HG03575 (cell line): ENCODE measurements around the gene TMEM168.

Source experiments
- ATAC-seq: cut with Tn5 transposase; IDR thresholded peaks from one replicate; pipeline ENCODE4 v1.9.1; 2021; ENCODE audit not compliant: unreplicated experiment, insufficient number of reproducible peaks, low FRiP score; ENCODE audit errors: extremely low read depth

Gene TMEM168

GRCh38 chr7:112782498-112782897, 7.7 kb downstream of the TMEM168 start:
- peak; percentile 93 for ATAC-seq

DNA sequence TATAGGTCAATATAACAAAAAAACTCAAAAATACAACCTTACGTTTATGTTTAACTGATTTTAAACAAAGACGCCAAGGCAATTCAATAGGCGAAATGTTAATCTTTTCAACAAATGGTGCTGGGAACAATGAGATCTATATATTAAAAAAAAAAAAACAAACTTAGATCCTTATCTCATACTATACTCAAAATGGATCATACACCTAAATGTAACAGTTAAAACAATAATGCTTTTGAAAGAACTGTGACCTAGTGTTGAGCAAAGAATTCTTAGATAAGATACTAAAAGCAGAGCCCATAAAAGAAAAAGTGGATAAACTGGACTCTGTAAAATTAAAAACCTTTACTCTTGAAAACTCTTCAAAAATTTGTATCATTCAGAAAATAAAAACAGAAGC, 8.6 kb downstream of the TMEM168 start:
- ATAC-seq: no peak

DNA sequence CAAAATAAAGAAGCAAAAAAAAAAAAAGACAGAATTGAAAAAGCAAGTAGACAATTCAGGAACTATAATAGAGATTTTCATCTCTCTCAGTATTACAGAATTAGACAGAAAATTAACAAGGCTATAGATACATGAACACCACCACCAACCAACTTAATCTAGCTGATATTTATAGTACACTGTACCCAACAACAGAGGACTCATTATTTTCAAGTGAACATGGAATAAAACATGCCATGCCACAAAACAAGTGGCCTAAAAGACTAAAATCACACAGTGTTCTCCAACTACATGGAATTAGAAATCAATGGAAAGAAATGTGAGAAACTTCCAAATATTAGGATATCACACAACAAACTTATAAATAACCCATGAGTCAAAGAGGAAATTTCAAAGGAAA, 9.1 kb downstream of the TMEM168 start:
- ATAC-seq: no peak

- no peak for ATAC-seq
Measured at GRCh38 chr7:112779667-112780066, 10.5 kb downstream of the TMEM168 start.

GRCh38 chr7:112777406-112777805, 12.8 kb downstream of the TMEM168 start:
- ATAC-seq: no peak

GRCh38 chr7:112771166-112771565, 19.0 kb downstream of the TMEM168 start:
- no peak for ATAC-seq

- ATAC-seq: no peak
Measured at GRCh38 chr7:112770051-112770450, 20.1 kb downstream of the TMEM168 start.

DNA sequence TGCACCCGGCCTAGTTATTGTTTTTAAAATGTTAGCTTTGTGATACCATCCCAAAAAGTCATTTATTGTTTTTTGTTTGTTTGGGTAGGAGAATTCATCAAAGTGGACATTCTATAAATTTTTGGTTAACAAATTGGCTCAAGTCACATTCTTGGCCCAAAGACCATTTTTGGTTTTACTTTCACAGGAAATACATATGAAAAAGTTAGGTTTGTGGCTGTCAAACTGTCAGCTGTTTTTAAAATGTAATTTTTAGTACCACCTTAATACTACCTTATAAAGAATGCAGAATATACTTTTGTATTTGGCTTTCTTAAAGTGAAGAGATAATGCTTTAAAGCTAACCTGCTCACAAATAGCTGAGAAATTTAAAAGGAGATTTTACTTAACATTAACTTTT, 25.1 kb downstream of the TMEM168 start:
- no peak for ATAC-seq

- ATAC-seq: no peak
Measured at GRCh38 chr7:112763996-112764395, 26.2 kb downstream of the TMEM168 start.

- ATAC-seq: no peak
Measured at GRCh38 chr7:112763298-112763697, 26.9 kb downstream of the TMEM168 start.

GRCh38 chr7:112759905-112760304, 30.3 kb downstream of the TMEM168 start:
- ATAC-seq: no peak

- no peak for ATAC-seq
Measured at GRCh38 chr7:112757337-112757736, 32.9 kb downstream of the TMEM168 start.

- no peak for ATAC-seq
Measured at GRCh38 chr7:112753298-112753697, 36.9 kb downstream of the TMEM168 start.

DNA sequence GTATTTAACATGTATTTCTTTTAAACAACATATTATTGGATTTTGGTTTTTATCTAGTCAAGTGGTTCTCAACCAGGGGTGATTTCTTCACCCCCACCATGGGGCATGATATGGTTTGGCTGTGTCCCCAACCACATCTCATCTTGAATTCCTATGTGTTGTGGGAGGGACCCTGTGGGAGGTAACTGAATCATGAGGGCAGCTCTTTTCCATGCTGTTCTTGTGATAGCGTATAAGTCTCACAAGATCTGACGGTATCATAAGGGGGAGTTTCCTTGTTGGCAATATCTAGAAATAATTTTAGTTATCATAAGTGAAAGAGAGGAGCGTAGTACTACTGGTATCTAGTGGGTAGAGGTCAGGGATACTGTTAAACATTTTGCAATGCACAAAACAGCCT, 37.6 kb downstream of the TMEM168 start:
- no peak for ATAC-seq

GRCh38 chr7:112749775-112750174, 40.4 kb downstream of the TMEM168 start:
- ATAC-seq: no peak

DNA sequence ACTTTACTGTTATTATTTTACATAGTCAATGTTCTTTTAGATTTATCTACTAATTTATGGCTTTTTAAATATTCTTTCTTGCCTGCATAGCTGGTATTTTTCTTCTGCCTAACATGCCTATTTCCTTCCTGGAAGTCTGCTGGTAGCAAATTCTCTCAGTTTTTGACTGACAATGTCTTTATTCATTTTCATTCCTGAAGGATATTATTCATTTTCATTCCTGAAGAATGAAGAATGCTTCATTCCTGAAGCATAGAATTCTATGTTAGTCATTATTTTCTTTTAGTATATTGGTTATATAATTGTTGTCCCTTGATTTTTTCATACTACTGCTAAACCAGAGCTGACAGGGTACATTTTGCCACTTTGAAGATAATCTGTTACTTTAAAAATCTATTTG, 41.8 kb downstream of the TMEM168 start:
- ATAC-seq: no peak

GRCh38 chr7:112745635-112746034, 44.6 kb downstream of the TMEM168 start:
- ATAC-seq: no peak

- no peak for ATAC-seq
Measured at GRCh38 chr7:112744818-112745217, 45.4 kb downstream of the TMEM168 start.

- no peak for ATAC-seq
Measured at GRCh38 chr7:112743811-112744210, 46.4 kb downstream of the TMEM168 start.

DNA sequence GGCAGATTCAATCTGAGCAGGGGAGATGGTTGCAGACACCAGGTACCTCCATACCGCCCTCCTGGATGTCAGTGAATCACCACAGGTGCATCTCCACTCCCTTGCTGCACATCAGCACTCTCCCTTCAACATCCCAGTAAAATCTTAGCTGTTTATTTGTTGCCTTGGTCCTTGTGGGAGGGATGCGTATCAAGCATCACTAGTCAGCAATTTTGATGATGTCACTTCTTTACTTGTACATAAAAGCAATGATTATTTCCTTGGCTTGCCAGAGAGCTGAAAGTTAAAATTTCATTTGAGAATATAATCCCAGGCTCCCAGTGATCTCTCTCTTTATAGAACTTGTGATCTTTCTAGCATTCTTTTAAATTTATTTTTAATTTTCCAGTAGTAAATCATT, 49.5 kb downstream of the TMEM168 start:
- ATAC-seq: no peak

DNA sequence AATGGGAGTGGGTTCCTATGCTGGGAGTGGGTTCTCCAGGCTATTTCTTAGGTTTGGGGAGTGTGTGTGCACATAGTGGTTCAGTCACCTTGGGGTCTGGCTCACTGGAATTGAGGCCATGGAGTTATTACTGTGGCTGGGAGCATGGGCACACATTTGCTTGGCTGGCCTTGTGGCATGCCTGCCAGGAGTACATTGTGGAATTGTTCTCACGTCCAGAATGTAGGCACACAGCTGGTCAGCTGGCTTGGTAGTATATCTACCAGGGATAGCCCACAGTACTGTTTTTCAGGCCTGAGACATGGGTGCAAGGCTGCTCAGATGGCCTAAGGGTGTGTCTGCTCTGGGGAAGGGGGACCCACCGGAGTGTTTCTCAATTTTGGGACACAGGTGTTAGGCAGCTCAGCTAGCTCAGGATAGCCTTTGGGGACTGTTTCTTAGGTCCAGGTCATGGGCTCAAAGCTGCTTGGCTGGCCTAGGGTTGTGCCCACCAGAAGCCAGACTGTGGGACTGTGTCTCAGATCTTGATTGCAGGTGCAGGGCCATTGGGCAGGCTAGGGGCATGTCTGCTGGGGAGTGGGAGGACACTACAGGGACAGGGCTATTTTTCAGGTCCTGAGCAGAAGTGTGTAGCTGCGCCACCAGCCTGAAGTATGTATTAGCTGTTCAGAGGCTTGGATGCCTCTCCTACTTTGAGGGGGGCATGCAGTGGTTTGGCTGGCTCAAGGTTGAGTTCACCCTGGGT, 50.6 kb downstream of the TMEM168 start:
- ATAC-seq: no peak
